Dendritic cell treated with granulocyte-macrophage colony-stimulating factor and Interleukin-4, amounts not matched to agents 40 ng/mL and 50 ng/mL, for 4 days (primary cell): ENCODE results near the gene TUBA4B.
"Not testable (repeated sequence)": the region's sequence is repeated elsewhere in the genome, so short reads cannot be mapped to it uniquely, and the experiment has no call there.

Experiments
- H3K27ac Mint-ChIP-seq: one replicate; pipeline ENCODE4 v1.8.0; 2022; ENCODE audit warnings: mild to moderate bottlenecking, mixed read lengths
- H3K27me3 Mint-ChIP-seq: one replicate; pipeline ENCODE4 v1.8.0; 2022; ENCODE audit warnings: mild to moderate bottlenecking, mixed read lengths
- H3K36me3 Mint-ChIP-seq: one replicate; pipeline ENCODE4 v1.8.0; 2022; ENCODE audit warnings: low read depth, mixed read lengths
- H3K4me1 Mint-ChIP-seq: one replicate; pipeline ENCODE4 v1.8.0; 2022; ENCODE audit warnings: low read depth, mixed read lengths
- H3K4me3 Mint-ChIP-seq: one replicate; pipeline ENCODE4 v1.8.0; 2022; ENCODE audit warnings: mild to moderate bottlenecking, moderate library complexity, mixed read lengths
- H3K9me3 Mint-ChIP-seq: one replicate; pipeline ENCODE4 v1.8.0; 2022; ENCODE audit warnings: mixed read lengths
- intact Hi-C: fragments of 100-400 bp; cut with micrococcal nuclease; formaldehyde crosslinking; loops from one replicate; pipeline ENCODE4 v1.15.0; 2022

Gene TUBA4B

DNA sequence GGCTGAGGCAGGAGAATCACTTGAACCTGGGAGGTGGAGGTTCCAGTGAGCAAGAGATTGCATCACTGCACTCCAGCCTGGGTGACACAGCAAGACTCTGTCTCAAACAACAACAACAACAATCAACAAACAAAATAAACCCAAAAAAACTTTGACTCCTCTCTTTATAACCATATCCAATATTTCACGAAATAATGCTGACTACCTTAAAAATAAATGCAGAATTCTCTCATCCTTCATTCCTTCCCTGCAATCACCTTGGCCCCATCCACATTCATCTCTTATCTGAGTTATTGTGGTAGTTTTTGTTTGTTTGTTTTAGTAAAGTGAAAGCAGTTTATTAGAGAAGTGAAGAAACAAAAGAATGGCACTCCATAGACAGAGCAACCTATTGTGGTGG lies 53.0 kb downstream of the TUBA4B start:
- peaks cover 10% of the 10 kb centered on the region for H3K4me1 Mint-ChIP-seq
- no peak overlapping the region for H3K27ac Mint-ChIP-seq
- no peaks in the 10 kb centered on the region for H3K9me3 Mint-ChIP-seq
- peaks cover 79% of the 10 kb centered on the region for H3K27me3 Mint-ChIP-seq
- H3K36me3 Mint-ChIP-seq: no peaks in the 10 kb centered on the region
- H3K4me3 Mint-ChIP-seq: no peak overlapping the region
- intact Hi-C loops: loop anchor here (5.0 kb wide), 1 partner anchor 46 kb away; no protein-coding TSS in a partner anchor

DNA sequence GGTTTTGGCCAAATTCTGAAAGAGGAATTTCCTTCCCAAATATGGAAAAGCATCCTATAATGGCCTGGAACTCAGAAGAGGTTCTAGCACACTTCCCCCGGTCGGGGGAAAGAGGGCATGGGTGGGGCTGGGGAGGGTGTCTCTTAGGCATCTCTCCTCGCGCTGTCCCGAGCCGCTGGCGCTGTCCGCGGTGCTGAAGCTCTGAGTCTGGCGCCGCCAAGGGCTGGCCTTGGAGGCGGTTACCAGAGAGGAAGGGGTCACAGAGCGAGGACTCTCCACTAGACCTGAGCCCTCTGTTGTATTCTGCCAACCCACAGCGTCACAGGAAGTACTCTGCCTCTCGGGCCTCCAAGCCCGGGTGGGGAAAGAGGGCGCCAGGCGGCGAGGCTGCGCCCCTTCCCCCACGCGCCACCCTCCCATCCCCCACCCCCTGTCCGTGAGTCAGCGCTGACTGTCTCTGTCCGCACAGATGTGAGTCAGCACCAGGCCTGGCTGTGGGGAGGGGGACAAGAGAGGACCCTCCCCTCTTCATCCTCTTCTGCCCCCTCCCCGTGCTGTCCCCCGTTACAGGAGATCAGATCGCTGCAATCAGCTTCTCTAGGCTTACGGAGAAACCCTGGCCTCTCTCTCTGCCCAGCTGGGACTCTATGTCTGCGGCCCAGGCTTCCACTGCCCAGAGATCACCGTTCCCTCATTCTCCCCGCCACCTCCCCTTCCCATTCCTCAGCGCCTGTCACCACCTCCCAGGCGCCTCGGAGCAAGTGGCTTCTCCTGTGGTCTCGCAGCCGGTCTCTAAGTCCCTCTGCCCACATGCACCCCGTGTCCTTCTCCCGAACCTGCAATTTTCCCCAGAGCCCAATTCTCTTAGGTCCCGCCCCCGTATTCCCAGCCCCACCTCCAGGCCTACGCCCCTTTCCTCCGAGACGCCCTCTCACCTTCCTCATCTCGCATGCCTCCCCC lies 55.4 kb downstream of the TUBA4B start:
- Mint-ChIP-seq H3K27me3 (peaks cover 66% of the 10 kb centered on the region), H3K4me1 (peaks cover 10% of the 10 kb centered on the region), H3K27ac (no peak overlapping the region), H3K4me3 (no peak overlapping the region), H3K36me3 (no peaks in the 10 kb centered on the region), H3K9me3 (no peaks in the 10 kb centered on the region)
- intact Hi-C loops: loop anchor here (5.0 kb wide), 1 partner anchor 44 kb away; no protein-coding TSS in a partner anchor

DNA sequence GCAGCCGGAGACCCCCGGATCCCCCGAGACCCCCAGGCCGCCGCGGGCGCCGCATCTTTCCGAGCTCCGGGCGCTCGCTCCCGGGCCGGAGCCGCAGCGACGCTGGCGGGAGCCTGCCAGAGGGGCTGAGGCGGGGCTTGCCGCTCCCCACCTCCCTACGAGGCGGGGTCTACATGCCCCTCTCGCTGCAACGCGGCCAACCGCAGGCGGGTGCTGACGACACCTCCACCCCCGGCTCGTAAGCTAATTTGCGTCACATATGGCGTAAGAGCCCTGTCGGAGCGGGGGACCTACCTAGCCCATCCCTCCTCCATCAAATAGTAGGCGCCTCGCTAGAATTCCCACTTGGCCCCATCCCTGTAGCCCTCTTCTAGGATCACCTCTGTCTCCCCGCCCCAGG lies 56.2 kb downstream of the TUBA4B start, which contains the start of gene PTPRN:
PTPRN (minus strand) TSS at position 124 of the 400 bp plus-strand sequence; CDS start at position 55, 69 bp downstream.
- no peak within 1 kb of the TSS for H3K4me3 Mint-ChIP-seq
- H3K4me1 Mint-ChIP-seq: peaks cover 10% of the 10 kb centered on the region
- peaks cover 65% of the 10 kb centered on the region for H3K27me3 Mint-ChIP-seq
- no peak within 1 kb of the TSS for H3K27ac Mint-ChIP-seq
- no peaks in the 10 kb centered on the region for H3K36me3 Mint-ChIP-seq
- H3K9me3 Mint-ChIP-seq: no peaks in the 10 kb centered on the region
- intact Hi-C loops: loop anchor here (5.0 kb wide), 1 partner anchor 43 kb away; no protein-coding TSS in a partner anchor

GRCh38 chr2:219312683-219313263 lies 59.7 kb downstream of the TUBA4B start:
- peaks cover 46% of the 10 kb centered on the region for H3K27me3 Mint-ChIP-seq
- H3K4me3 Mint-ChIP-seq, H3K36me3 Mint-ChIP-seq, intact Hi-C loops, H3K9me3 Mint-ChIP-seq, H3K4me1 Mint-ChIP-seq, H3K27ac Mint-ChIP-seq: not testable (repeated sequence)

- H3K4me3 Mint-ChIP-seq: no peak overlapping the region
- no peaks in the 10 kb centered on the region for H3K4me1 Mint-ChIP-seq
- no peak overlapping the region for H3K27ac Mint-ChIP-seq
- no peaks in the 10 kb centered on the region for H3K36me3 Mint-ChIP-seq
- H3K27me3 Mint-ChIP-seq: peaks cover 26% of the 10 kb centered on the region
- intact Hi-C loops: no loop called here
- H3K9me3 Mint-ChIP-seq: no peaks in the 10 kb centered on the region
These were observed 61.9 kb downstream of the TUBA4B start for GRCh38 chr2:219314804-219315468.
